GM12878 (cell line): Measurements from ENCODE around the gene TMEM131L.

Source experiments
- FOS ChIP-seq: IDR thresholded peaks from 3 replicates; pipeline ENCODE4 v1.6.1; 2011; ENCODE audit warnings: borderline replicate concordance; ENCODE audit not compliant: insufficient read length; ENCODE audit errors: extremely low read depth
- MTA3 ChIP-seq: IDR thresholded peaks from 2 replicates; pipeline ENCODE4 v1.6.1; 2012; ENCODE audit warnings: low read length, inconsistent platforms, borderline replicate concordance
- RCOR1 ChIP-seq: conservative IDR thresholded peaks from 2 replicates; pipeline ENCODE4 v1.6.1; 2012; ENCODE audit warnings: low read depth, low read length, improper control_type of control experiment

DNA sequence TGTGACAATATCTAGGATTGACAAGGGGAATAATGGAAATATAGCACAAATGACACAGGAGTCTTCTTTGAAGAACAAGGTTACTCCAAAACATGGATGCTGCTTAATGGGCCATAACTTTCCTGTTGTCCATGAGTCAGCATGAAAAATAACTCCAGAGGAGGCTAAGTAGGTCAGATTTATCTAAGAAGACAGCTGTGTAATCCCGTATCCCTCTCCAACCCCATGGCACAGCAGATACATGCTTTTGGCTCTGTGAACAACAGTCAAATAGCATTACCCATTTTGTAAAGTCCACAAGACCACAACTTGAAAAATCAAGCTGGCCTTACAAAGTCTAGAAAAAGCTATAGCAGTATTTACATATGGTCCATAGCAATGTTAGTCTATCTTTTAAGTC is 2.1 kb upstream of the TMEM131L start:
- TF ChIP-seq MTA3 (no peak), FOS (no peak), RCOR1 (no peak)
